Stimulated activated CD4-positive, alpha-beta T cell treated with anti-CD3 and anti-CD28 coated beads, Interleukin-4, amount 100 ng/mL, for 1 hour (primary cell): ENCODE data around the gene CEACAM7.
A peak's percentile ranks its signal among the peaks of the same experiment; 100 is the strongest.
"Not testable (repeated sequence)": the region's sequence is repeated elsewhere in the genome, so short reads cannot be mapped to it uniquely, and the experiment has no call there.

Source experiments
- DNase-seq: peaks from one replicate; pipeline ENCODE4 v3.0.0-alpha.2; 2020

CEACAM7 gene

GRCh38 chr19:41688098-41688497, at the start of gene CEACAM7:
TSS of gene CEACAM7 (minus strand) at chr19:41688270. CDS start at chr19:41688165, 105 bp downstream.
- no peak for DNase-seq

- DNase-seq = no peak
Measured at GRCh38 chr19:41735071-41735600, 47.1 kb upstream of the CEACAM7 start.

- no peak for DNase-seq
Measured at GRCh38 chr19:41734585-41734984, 46.5 kb upstream of the CEACAM7 start.

GRCh38 chr19:41734156-41734555, 46.1 kb upstream of the CEACAM7 start:
- DNase-seq = no peak

GRCh38 chr19:41726493-41726892, 38.4 kb upstream of the CEACAM7 start:
- no peak for DNase-seq

GRCh38 chr19:41720103-41720502, 32.0 kb upstream of the CEACAM7 start:
- no peak for DNase-seq

- no peak for DNase-seq
Measured at GRCh38 chr19:41718761-41719160, 30.7 kb upstream of the CEACAM7 start.

GRCh38 chr19:41714598-41714997, 26.5 kb upstream of the CEACAM7 start:
- no peak for DNase-seq

GRCh38 chr19:41711376-41712261, 23.5 kb upstream of the CEACAM7 start:
- DNase-seq = no peak

- no peak for DNase-seq
Measured at GRCh38 chr19:41709951-41710645, 22.0 kb upstream of the CEACAM7 start.

GRCh38 chr19:41709516-41709915, 21.4 kb upstream of the CEACAM7 start:
- DNase-seq = not testable (repeated sequence)

- DNase-seq = no peak
Measured at GRCh38 chr19:41708481-41708880, 20.4 kb upstream of the CEACAM7 start, which contains the start of gene CEACAM5. TSS of gene CEACAM5 (plus strand) at chr19:41708626. CDS start at chr19:41708732, 106 bp downstream.

GRCh38 chr19:41707871-41708371, 19.9 kb upstream of the CEACAM7 start:
- DNase-seq = no peak

GRCh38 chr19:41707502-41707812, 19.4 kb upstream of the CEACAM7 start:
- no peak for DNase-seq

GRCh38 chr19:41706741-41707501, 18.9 kb upstream of the CEACAM7 start:
- peak; percentile 71 for DNase-seq

- peak; percentile 44 for DNase-seq
Measured at GRCh38 chr19:41705393-41706174, 17.5 kb upstream of the CEACAM7 start.

GRCh38 chr19:41703602-41704293, 15.7 kb upstream of the CEACAM7 start:
- no peak for DNase-seq

- DNase-seq = no peak
Measured at GRCh38 chr19:41702171-41702651, 14.1 kb upstream of the CEACAM7 start.

- no peak for DNase-seq
Measured at GRCh38 chr19:41701401-41702075, 13.5 kb upstream of the CEACAM7 start.

- DNase-seq = no peak
Measured at GRCh38 chr19:41700381-41701195, 12.5 kb upstream of the CEACAM7 start.
